Heart left ventricle (tissue), 16 donors: Measurements from ENCODE around the gene MKRN2OS. TPM values are rescaled to one million over a fixed set of nuclear protein-coding genes. Genes with fewer than 3 reads are reported as not detected.

ENCODE experiments used
- ATAC-seq, 4 donors: fragments of 200-7000 bp; cut with Tn5 transposase; one replicate each; pipeline ENCODE4 v1.9.1; 2020 to 2022; ENCODE audit warnings: moderate library complexity in 4 of 4, mild to moderate bottlenecking in 3 of 4, moderate number of reproducible peaks in 1 of 4
- DNase-seq, 5 donors: peaks; one replicate each; pipeline ENCODE4 v3.0.0-alpha.2; 2020
- H3K27ac ChIP-seq, 12 donors: fragments of 200-600 bp; sonication (generic) in 4 of 12; one replicate each; pipeline versions ENCODE4 v1.5.0 to v1.8.0; 2016 to 2022; ENCODE audit warnings: mild to moderate bottlenecking in 2 of 12
- H3K27me3 ChIP-seq, 9 donors: fragments of 200-600 bp; sonication (generic) in 2 of 9; one replicate each; pipeline versions ENCODE4 v1.5.1 to v1.8.0; 2016 to 2022; ENCODE audit warnings: mild to moderate bottlenecking in 3 of 9
- H3K36me3 ChIP-seq, 9 donors: fragments of 200-600 bp; sonication (generic) in 2 of 9; one replicate each; pipeline versions ENCODE4 v1.5.0 to v1.8.0; 2018 to 2022; ENCODE audit warnings: mild to moderate bottlenecking in 2 of 9
- H3K4me1 ChIP-seq, 12 donors: fragments of 200-600 bp; sonication (generic) in 4 of 12; one replicate each; pipeline versions ENCODE4 v1.5.0 to v1.8.0; 2016 to 2022; ENCODE audit warnings: mild to moderate bottlenecking in 3 of 12
- H3K4me3 ChIP-seq, 12 donors: fragments of 200-600 bp; sonication (generic) in 4 of 12; one replicate each; pipeline versions ENCODE4 v1.5.0 to v1.8.0; 2017 to 2022; ENCODE audit warnings: mild to moderate bottlenecking in 9 of 12, moderate library complexity in 4 of 12
- H3K9me3 ChIP-seq, 12 donors: fragments of 200-600 bp; sonication (generic) in 4 of 12; one replicate each; pipeline versions ENCODE4 v1.5.0 to v1.8.0; 2016 to 2022; ENCODE audit warnings: mild to moderate bottlenecking in 1 of 12
- CTCF ChIP-seq, 12 donors: fragments of 200-600 bp; sonication (generic) in 4 of 12; IDR thresholded peaks; one replicate each; pipeline versions ENCODE4 v1.5.0 to v1.8.0; 2018 to 2022; ENCODE audit warnings: antibody characterized with exemption in 12 of 12, mild to moderate bottlenecking in 5 of 12
- POLR2A ChIP-seq, 2 donors: fragments of 450-650 bp; IDR thresholded peaks; one replicate each; pipeline ENCODE4 v1.6.1; 2017; ENCODE audit warnings: antibody characterized with exemption in 2 of 2, mild to moderate bottlenecking in 2 of 2, moderate library complexity in 2 of 2
- WGBS, 4 donors: extraction: QIAGEN DNeasy Blood & Tissue Kit in 2 of 4; methylation state at CpG; one replicate each; pipeline versions ENCODE4 v1.1.5 to v1.1.7; 2013 to 2018; 5-methylcytosine and 5-hydroxymethylcytosine counted together
- intact Hi-C, 10 donors: fragments of 100-400 bp; cut with DNase I; formaldehyde crosslinking; loops; one replicate each; pipeline versions ENCODE4 v1.11.1 to v1.14.2; 2022
- polyA plus RNA-seq, 2 donors: library from polyadenylated mRNA; stranded (reverse); fragments of 200-250 nt; gene quantifications; one replicate each; pipeline ENCODE4 v1.2.3, GENCODE V29; 2013
- total RNA-seq, 9 donors: library from RNA; depleted of rRNA in 2 of 9; stranded (reverse); fragments of >200 nt in 2 of 9; fragmentation: NEBNext Ultra II Directional in 3 of 9; extraction: Animal tissue kit (Norgen Biotek cat#: 25700) in 3 of 9; gene quantifications; one replicate each; pipeline versions ENCODE4 v1.1.0 to v1.2.4, GENCODE V29; 2016 to 2023
- donor health status: ischemic (EF 13 %, LVEDD 7.1; RV severe dilation, severe dysfunction).
- donor health status: healthy with polysubstance abuse.
- donor health status: DM: no; HTN: yes; CAD: no.
- donor health status: DM: no; HTN: no; CAD: no.
- donor health status: ischemic (EF 25% LVEDD 6.9; RV normal size, moderate dysfunction).
- donor health status: ischemic (EF 25% LVEDD 5.7; RV mildly dilated, moderate dysfunction).
- donor health status: healthy.
- donor health status: DM: yes; HTN: yes; CAD: no.
- donor health status: ischemic (EF 35%, LVEDD 5.7; RV mildly dilated, moderate dysfunction).
- donor health status: nonischemic (EF 11% LVEDD 7.7; RV severe dilation, severe dysfunction).
- donor health status: DM: yes; HTN: yes; CAD: no.
- donor health status: PGD.
- donor health status: ischemic (EF 29% LVEDD 5.4; RV normal size, mild dysfunction).
- donor health status: nonischemic (EF 23%, LVEDD 6.1; RV moderate dilation, normal function).

The MKRN2OS gene
- total and polyA plus RNA-seq, 11 donors, result 0.42 to 11.4 (median 1.1) TPM; not detected in 4

GRCh38 chr3:12585970-12586369 is 40.7 kb upstream of the MKRN2OS start:
- H3K27ac ChIP-seq, result peak overlapping the region in 4 of 12 donors; percentile 7 to 71 (median 60)
- peaks cover 2 to 99% (median 96%) of the 10 kb centered on the region in 9 donors for H3K36me3 ChIP-seq
- H3K9me3 ChIP-seq, result no peaks in the 10 kb centered on the region
- ATAC-seq (no peak), DNase-seq (no peak)
- H3K27me3 ChIP-seq, result no peaks in the 10 kb centered on the region
- TF ChIP-seq CTCF (IDR thresholded peaks at IDR 0.05) (no peak), POLR2A (IDR thresholded peaks at IDR 0.05) (no peak)
- H3K4me3 ChIP-seq, result no peak overlapping the region
- WGBS, 4 donors, result 65 to 73% (median 71%) methylated on average over 5 of the region's 5 CpGs
- H3K4me1 ChIP-seq, result peaks cover 0 to 35% (median 6%) of the 10 kb centered on the region in 12 donors
- intact Hi-C loops, result loop anchor here in 1 of 10 donors (10.0 kb wide), 1 partner anchor 139 kb away; no protein-coding TSS in a partner anchor

- peak overlapping the region in 1 of 12 donors; percentile 5 for H3K27ac ChIP-seq
- peaks cover 2 to 100% (median 95%) of the 10 kb centered on the region in 9 donors for H3K36me3 ChIP-seq
- TF ChIP-seq POLR2A (IDR thresholded peaks at IDR 0.05) (no peak), CTCF (IDR thresholded peaks at IDR 0.05) (no peak)
- ATAC-seq (no peak), DNase-seq (no peak)
- WGBS, 4 donors, result 52 to 76% (median 65%) methylated on average over 3 of the region's 3 CpGs
- peaks cover 0 to 35% (median 6%) of the 10 kb centered on the region in 12 donors for H3K4me1 ChIP-seq
- intact Hi-C loops, result loop anchor here in 1 of 10 donors (10.0 kb wide), 1 partner anchor 140 kb away; no protein-coding TSS in a partner anchor
- H3K9me3 ChIP-seq, result no peaks in the 10 kb centered on the region
- no peaks in the 10 kb centered on the region for H3K27me3 ChIP-seq
- no peak overlapping the region for H3K4me3 ChIP-seq
Observed at GRCh38 chr3:12585181-12585580, 39.9 kb upstream of the MKRN2OS start.

- Histone ChIP-seq H3K4me1 (peaks cover 0 to 35% (median 9%) of the 10 kb centered on the region in 12 donors), H3K27ac (no peak overlapping the region), H3K27me3 (no peaks in the 10 kb centered on the region), H3K36me3 (peaks cover 2 to 100% (median 95%) of the 10 kb centered on the region in 9 donors), H3K9me3 (no peaks in the 10 kb centered on the region), H3K4me3 (no peak overlapping the region)
- intact Hi-C loops, result loop anchor here in 1 of 10 donors (10.0 kb wide), 1 partner anchor 141 kb away; no protein-coding TSS in a partner anchor
- WGBS, 4 donors, result 87 to 94% (median 90%) methylated on average over 2 of the region's 2 CpGs
- ATAC-seq (peak in 1 of 4 donors; percentile 4), DNase-seq (no peak)
- TF ChIP-seq POLR2A (IDR thresholded peaks at IDR 0.05), result no peak
- TF ChIP-seq CTCF (IDR thresholded peaks at IDR 0.05), result no peak
Observed at GRCh38 chr3:12584083-12584482, 38.8 kb upstream of the MKRN2OS start.

- ATAC-seq, result no peak
- Histone ChIP-seq H3K36me3 (peaks cover 2 to 100% (median 95%) of the 10 kb centered on the region in 9 donors), H3K27ac (peak overlapping the region in 1 of 12 donors; percentile 15), H3K27me3 (no peaks in the 10 kb centered on the region), H3K4me1 (peaks cover 0 to 27% (median 9%) of the 10 kb centered on the region in 12 donors), H3K9me3 (no peaks in the 10 kb centered on the region), H3K4me3 (no peak overlapping the region)
- intact Hi-C loops, result loop anchor here in 1 of 10 donors (10.0 kb wide), 1 partner anchor 142 kb away; no protein-coding TSS in a partner anchor
- TF ChIP-seq CTCF (IDR thresholded peaks at IDR 0.05) (no peak), POLR2A (IDR thresholded peaks at IDR 0.05) (no peak)
- DNase-seq, result no peak
Observed at GRCh38 chr3:12583280-12583679, 38.0 kb upstream of the MKRN2OS start.
